ENCODE measurements around the gene SEZ6L2.

SEZ6L2 gene

DNA sequence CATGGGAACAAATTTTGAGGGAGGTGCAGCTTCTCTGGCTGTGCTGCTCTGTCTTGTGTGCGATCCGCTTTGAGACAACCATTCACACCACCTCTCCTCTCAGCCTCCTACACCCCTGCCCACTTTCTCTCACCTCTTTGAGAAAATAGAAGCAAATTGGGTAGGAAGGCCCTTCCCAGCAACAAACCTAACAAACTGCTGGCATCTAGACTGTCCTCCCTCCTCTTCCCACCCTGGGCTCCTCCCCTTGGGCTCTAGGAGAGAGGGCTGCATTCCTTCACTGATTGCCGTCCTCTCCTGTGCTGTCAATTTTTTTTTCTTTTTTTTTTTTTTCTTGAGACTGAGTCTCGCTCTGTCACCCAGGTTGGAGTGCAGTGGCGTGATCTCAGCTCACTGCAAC is 49.8 kb downstream of the SEZ6L2 start:
- Mint-ChIP-seq H3K36me3 (ENCODE audit: insufficient read depth) (peaks cover 42% of the 10 kb centered on the region), H3K9me3 (no peaks in the 10 kb centered on the region), H3K27me3 (no peaks in the 10 kb centered on the region), H3K4me1 (ENCODE audit: low read depth in 2 of 2) (peaks cover 3 to 6% of the 10 kb centered on the region in 2 donors), H3K4me3 (no peak overlapping the region), H3K27ac (peak overlapping the region in 1 of 2 donors; percentile 36)
- no peak for DNase-seq
- no peak for ATAC-seq (replicated peaks)

DNA sequence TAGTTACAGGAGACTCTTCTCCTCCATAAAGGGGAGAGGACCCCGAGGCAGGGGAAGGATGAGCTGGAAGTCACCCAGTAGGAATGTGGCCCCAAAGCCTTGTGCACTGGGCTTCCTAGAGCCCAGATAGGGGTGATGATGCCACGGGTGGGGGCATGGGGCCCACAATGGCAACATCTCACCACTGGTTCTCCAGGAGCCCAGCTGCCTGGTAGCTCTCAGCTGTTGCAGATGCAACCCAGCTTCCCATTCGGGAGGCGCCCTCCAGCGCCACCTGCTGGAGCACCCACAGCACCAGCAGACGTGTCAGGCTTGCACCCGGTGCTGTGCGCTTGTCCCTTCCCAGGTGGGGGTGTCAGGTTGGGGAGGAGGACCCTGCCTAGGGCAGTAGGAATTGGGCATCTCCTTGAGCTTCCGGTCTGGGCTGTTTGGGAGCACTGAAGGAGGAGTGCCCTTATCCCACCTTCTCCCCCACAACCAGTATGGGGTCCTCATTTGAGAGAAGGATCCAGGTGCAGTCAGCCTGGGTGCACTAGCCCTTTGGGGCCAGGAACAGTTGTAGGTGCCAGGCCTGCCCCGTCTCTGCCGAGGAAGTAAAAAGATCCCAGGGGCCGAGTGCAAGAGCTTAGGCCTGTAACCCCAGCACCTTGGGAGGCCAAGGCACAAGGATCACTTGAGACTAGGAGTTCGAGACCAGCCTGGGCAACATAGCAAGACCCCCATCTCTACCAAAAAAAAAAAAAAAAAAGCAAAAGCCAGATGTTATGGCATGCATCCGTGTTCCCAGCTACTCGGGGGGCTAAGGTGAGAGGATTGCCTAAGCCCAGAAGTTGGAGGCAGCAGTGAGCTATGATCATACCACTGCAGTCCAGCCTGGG is 50.7 kb downstream of the SEZ6L2 start:
- peak overlapping the region; percentile 36 to 78 for H3K27ac Mint-ChIP-seq

DNA sequence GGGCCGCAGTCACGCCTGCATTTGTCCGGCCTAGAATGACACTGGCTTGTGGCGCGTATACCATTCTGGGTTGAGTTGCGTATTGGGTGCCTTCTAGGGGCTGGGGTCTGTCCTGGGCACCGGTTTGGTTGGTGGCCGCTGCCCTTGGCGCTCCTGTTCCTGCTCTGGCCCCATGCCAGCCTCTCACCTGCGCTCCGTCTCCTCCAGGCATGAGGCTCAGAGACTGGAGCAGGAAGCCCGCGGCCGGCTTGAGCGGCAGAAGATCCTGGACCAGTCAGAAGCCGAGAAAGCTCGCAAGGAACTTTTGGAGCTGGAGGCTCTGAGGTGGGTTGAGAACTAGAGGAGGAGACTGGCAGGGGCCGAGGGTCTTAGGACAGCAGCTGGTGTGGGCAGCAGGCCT is 53.7 kb downstream of the SEZ6L2 start:
- H3K36me3 Mint-ChIP-seq (ENCODE audit: insufficient read depth): peaks cover 60% of the 10 kb centered on the region
- ATAC-seq (replicated peaks): no peak
- peak overlapping the region; percentile 2 to 53 for H3K27ac Mint-ChIP-seq

More for the DNA sequence above, 50.7 kb downstream of the SEZ6L2 start:
- H3K36me3 Mint-ChIP-seq (ENCODE audit: insufficient read depth): peaks cover 39% of the 10 kb centered on the region
- no peaks in the 10 kb centered on the region for H3K9me3 Mint-ChIP-seq
- ATAC-seq (replicated peaks): peak; percentile 98
- no peaks in the 10 kb centered on the region for H3K27me3 Mint-ChIP-seq
- no peak overlapping the region for H3K4me3 Mint-ChIP-seq
- peak; percentile 75 to 78 (median 76) for DNase-seq
- peaks cover 3 to 6% of the 10 kb centered on the region in 2 donors for H3K4me1 Mint-ChIP-seq (ENCODE audit: low read depth in 2 of 2)

DNA sequence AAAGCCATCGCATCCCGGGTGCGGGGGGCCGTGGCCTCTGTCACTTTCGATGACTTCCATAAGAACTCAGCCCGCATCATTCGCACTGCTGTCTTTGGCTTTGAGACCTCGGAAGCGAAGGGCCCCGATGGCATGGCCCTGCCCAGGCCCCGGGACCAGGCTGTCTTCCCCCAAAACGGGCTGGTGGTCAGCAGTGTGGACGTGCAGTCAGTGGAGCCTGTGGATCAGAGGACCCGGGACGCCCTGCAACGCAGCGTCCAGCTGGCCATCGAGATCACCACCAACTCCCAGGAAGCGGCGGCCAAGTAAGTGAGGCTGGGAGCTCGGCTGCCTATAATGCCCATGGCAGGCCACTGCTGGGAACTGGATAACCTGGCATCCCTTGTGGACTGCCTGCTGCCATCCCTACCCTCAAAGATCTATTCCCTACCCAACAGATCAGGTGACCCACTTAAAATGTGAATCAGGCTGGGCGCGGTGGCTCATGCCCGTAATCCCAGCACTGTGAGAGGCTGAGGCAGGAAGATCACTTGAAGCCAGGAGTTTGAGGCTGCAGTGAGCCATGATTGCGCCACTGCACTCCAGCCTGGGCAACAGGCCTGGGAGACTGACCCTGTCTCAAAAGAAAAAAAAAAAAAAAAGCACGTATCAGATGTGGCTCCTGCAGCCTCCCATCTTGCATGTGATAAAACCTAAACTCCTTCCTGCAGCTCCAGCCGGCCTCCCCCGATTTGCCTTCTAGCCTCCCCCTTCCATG is 54.6 kb downstream of the SEZ6L2 start:
- H3K4me1 Mint-ChIP-seq (ENCODE audit: low read depth in 2 of 2): peaks cover 3 to 6% of the 10 kb centered on the region in 2 donors
- peak overlapping the region in 1 of 2 donors; percentile 2 for H3K4me3 Mint-ChIP-seq
- ATAC-seq (replicated peaks) (no peak), DNase-seq (no peak)
- no peaks in the 10 kb centered on the region for H3K27me3 Mint-ChIP-seq
- no peaks in the 10 kb centered on the region for H3K9me3 Mint-ChIP-seq
- H3K36me3 Mint-ChIP-seq (ENCODE audit: insufficient read depth): peaks cover 68% of the 10 kb centered on the region
- H3K27ac Mint-ChIP-seq: peak overlapping the region in 1 of 2 donors; percentile 53

More for the DNA sequence above, 53.7 kb downstream of the SEZ6L2 start:
- Mint-ChIP-seq H3K9me3 (no peaks in the 10 kb centered on the region), H3K4me3 (peak overlapping the region in 1 of 2 donors; percentile 2), H3K27me3 (no peaks in the 10 kb centered on the region), H3K4me1 (ENCODE audit: low read depth in 2 of 2) (peaks cover 3 to 6% of the 10 kb centered on the region in 2 donors)
- no peak for DNase-seq

DNA sequence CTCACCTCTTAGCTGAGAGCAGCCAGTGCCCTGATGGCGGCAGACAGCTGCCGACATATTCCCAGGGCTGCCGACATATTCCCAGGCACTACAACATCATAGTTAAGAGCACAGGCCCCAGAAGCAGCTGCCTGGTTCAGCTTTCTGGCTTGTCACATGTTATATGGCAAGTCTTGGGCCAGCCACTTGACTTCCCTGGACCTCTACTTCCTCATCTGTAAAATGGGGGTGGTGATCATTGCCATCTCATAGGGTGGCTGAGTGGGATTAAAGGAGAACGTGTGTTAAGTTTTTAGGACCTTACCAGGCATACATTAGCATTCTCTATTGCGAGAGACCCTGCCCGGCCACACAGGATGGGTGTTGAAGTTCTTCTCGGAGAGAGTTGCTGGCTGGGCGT is 55.4 kb downstream of the SEZ6L2 start:
- Mint-ChIP-seq H3K27ac (no peak overlapping the region), H3K4me1 (ENCODE audit: low read depth in 2 of 2) (peaks cover 3 to 6% of the 10 kb centered on the region in 2 donors), H3K36me3 (ENCODE audit: insufficient read depth) (peaks cover 67% of the 10 kb centered on the region), H3K9me3 (no peaks in the 10 kb centered on the region), H3K4me3 (no peak overlapping the region), H3K27me3 (no peaks in the 10 kb centered on the region)
- ATAC-seq (replicated peaks) (no peak), DNase-seq (no peak)

DNA sequence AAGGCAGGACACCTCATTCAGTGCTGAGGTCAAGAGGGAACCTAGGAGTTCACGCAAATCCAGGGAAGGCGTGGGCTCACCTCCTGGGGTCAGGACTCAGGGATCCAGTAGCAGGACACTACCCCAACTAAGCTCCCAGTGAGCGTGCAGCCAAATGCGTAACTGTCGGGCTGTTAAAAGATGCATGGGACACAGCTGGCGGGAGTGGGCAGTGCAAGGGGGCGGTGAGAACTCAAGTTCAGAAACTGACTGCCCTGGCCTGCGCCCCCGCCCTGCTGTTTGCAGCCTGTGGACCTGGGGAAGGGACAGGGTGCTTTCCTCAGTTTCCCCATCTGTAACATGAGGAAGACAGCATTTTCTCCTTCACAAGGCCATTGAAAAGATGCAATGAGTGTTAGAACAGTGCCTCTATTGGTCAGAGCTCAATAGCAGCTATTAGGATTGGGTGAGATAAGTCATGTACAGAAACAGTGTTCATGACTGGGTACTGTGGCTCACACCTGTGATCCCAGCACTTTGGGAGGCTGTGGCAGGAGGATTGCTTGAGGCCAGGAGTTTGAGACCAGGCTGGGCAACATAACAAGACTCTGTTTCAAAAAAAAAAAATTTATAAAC is 56.5 kb downstream of the SEZ6L2 start:
- DNase-seq (no peak), ATAC-seq (replicated peaks) (no peak)
- H3K9me3 Mint-ChIP-seq: no peaks in the 10 kb centered on the region
- no peak overlapping the region for H3K4me3 Mint-ChIP-seq
- peaks cover 0 to 4% of the 10 kb centered on the region in 2 donors for H3K4me1 Mint-ChIP-seq (ENCODE audit: low read depth in 2 of 2)
- H3K27ac Mint-ChIP-seq: no peak overlapping the region
- peaks cover 60% of the 10 kb centered on the region for H3K36me3 Mint-ChIP-seq (ENCODE audit: insufficient read depth)
- H3K27me3 Mint-ChIP-seq: no peaks in the 10 kb centered on the region

DNA sequence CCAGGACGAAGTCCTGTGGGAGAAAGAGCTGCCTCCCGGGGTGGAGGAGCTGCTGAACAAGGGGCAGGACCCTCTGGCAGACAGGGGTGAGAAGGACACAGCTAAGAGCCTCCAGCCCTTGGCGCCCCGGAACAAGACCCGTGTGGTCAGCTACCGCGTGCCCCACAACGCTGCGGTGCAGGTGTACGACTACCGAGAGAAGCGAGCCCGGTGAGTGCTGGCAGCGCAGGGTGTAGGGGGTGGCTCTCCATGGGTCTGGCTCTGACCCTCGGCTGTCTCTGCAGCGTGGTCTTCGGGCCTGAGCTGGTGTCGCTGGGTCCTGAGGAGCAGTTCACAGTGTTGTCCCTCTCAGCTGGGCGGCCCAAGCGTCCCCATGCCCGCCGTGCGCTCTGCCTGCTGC is 57.7 kb downstream of the SEZ6L2 start:
- Mint-ChIP-seq H3K36me3 (ENCODE audit: insufficient read depth) (peaks cover 58% of the 10 kb centered on the region), H3K9me3 (no peaks in the 10 kb centered on the region), H3K4me3 (no peak overlapping the region), H3K27ac (peak overlapping the region in 1 of 2 donors; percentile 33), H3K27me3 (no peaks in the 10 kb centered on the region), H3K4me1 (ENCODE audit: low read depth in 2 of 2) (peaks cover 0 to 5% of the 10 kb centered on the region in 2 donors)
- no peak for ATAC-seq (replicated peaks)
- no peak for DNase-seq

DNA sequence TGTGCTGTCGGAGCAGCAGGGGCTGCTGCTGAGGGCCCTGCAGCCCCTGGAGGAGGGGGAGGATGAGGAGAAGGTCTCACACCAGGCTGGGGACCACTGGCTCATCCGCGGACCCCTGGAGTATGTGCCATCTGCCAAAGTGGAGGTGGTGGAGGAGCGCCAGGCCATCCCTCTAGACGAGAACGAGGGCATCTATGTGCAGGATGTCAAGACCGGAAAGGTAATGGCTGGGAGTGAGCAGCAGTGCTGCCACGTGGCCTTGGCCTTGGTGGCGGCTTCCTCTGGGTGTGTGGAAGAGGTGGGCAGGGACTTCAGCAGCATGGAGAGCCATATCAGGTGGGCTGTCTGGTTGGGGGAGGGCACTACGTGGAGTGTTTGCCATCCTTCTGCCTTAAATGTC is 59.1 kb downstream of the SEZ6L2 start:
- Mint-ChIP-seq H3K27ac (peak overlapping the region in 1 of 2 donors; percentile 33), H3K4me1 (ENCODE audit: low read depth in 2 of 2) (peaks cover 0 to 3% of the 10 kb centered on the region in 2 donors), H3K36me3 (ENCODE audit: insufficient read depth) (peaks cover 60% of the 10 kb centered on the region), H3K9me3 (no peaks in the 10 kb centered on the region), H3K27me3 (no peaks in the 10 kb centered on the region), H3K4me3 (no peak overlapping the region)
- no peak for ATAC-seq (replicated peaks)
- DNase-seq: no peak

DNA sequence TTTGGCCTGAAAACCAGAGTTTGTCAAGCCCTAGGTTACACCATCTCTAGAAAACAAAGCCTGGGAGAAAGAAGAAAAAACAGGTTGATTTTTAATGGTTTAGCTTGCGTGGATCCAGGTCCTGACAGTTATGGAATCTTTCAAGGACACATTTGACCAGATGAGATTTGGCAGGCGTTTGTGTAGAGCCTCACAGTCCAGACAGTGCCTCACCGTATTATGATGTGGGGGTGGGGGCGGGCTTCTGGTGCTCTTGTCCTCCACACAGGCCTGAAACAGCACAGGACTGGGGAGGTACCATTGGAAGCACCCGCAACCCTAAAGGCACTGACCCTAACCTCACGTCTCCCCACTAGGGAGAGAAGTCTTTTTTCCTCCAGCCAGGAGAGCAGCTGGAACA is 59.5 kb downstream of the SEZ6L2 start:
- ATAC-seq (replicated peaks) (no peak), DNase-seq (no peak)
- no peak overlapping the region for H3K4me3 Mint-ChIP-seq
- peaks cover 0 to 1% of the 10 kb centered on the region in 2 donors for H3K4me1 Mint-ChIP-seq (ENCODE audit: low read depth in 2 of 2)
- H3K27ac Mint-ChIP-seq: no peak overlapping the region
- H3K36me3 Mint-ChIP-seq (ENCODE audit: insufficient read depth): peaks cover 64% of the 10 kb centered on the region
- no peaks in the 10 kb centered on the region for H3K27me3 Mint-ChIP-seq
- H3K9me3 Mint-ChIP-seq: no peaks in the 10 kb centered on the region

DNA sequence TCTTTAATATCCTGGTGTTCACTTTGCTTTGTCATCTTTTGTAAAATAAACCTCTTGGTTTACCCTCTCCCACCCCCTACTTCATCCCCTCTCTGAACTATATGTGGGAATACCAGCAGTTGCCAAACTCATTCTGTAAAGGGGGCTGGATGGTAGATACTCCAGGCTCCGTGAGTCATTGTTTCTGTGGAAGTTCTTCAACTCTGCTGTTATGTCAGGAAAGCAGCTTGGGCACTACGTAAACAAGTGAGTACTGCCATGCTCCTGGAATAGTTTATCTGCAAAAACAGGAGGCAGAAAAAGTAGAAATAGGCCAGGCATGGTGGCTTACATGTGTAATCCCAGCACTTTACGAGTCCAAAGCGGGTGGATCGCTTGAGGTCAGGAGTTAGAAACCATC is 61.5 kb downstream of the SEZ6L2 start:
- Mint-ChIP-seq H3K9me3 (no peaks in the 10 kb centered on the region), H3K36me3 (ENCODE audit: insufficient read depth) (peaks cover 79% of the 10 kb centered on the region), H3K4me1 (ENCODE audit: low read depth in 2 of 2) (peaks cover 0 to 1% of the 10 kb centered on the region in 2 donors), H3K27ac (peak overlapping the region in 1 of 2 donors; percentile 41), H3K4me3 (no peak overlapping the region), H3K27me3 (no peaks in the 10 kb centered on the region)
- no peak for ATAC-seq (replicated peaks)
- no peak for DNase-seq

DNA sequence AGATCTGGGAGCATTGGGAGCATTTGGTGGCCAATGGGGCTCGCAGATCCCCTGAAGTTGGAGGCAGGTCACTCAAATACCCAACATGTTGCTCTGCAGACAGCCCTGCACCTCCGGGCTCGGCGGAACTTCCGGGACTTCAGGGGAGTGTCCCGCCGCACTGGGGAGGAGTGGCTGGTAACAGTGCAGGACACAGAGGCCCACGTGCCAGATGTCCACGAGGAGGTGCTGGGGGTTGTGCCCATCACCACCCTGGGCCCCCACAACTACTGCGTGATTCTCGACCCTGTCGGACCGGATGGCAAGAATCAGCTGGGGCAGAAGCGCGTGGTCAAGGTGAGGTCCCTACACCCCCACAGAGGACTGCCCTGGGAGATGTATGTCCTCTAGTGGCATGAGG is 62.7 kb downstream of the SEZ6L2 start:
- Mint-ChIP-seq H3K4me3 (no peak overlapping the region), H3K36me3 (ENCODE audit: insufficient read depth) (peaks cover 83% of the 10 kb centered on the region), H3K27ac (no peak overlapping the region), H3K9me3 (no peaks in the 10 kb centered on the region), H3K4me1 (ENCODE audit: low read depth in 2 of 2) (peaks cover 0 to 1% of the 10 kb centered on the region in 2 donors), H3K27me3 (no peaks in the 10 kb centered on the region)
- DNase-seq (no peak), ATAC-seq (replicated peaks) (no peak)

DNA sequence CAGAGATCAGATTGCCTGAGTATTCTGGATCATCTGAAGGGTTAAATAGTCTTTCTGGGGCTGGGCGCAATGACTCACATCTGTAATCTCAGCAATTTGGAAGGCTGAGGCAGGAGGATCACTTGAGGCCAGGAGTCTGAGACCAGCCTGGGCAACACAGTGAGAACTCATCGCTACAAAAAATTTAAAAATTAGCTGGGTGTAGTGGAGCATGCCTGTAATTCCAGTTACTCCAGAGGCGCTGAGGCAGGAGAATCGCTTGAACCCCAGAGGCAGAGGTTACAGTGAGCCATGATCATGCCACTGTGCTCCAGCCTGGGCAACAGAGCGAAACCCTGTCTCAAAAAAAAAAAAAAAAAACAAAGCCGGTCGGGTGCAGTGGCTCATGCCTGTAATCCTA is 63.4 kb downstream of the SEZ6L2 start:
- Mint-ChIP-seq H3K4me1 (ENCODE audit: low read depth in 2 of 2) (peaks cover 1 to 3% of the 10 kb centered on the region in 2 donors), H3K27ac (no peak overlapping the region), H3K36me3 (ENCODE audit: insufficient read depth) (peaks cover 83% of the 10 kb centered on the region), H3K9me3 (no peaks in the 10 kb centered on the region), H3K27me3 (no peaks in the 10 kb centered on the region), H3K4me3 (no peak overlapping the region)
- DNase-seq: no peak
- no peak for ATAC-seq (replicated peaks)

DNA sequence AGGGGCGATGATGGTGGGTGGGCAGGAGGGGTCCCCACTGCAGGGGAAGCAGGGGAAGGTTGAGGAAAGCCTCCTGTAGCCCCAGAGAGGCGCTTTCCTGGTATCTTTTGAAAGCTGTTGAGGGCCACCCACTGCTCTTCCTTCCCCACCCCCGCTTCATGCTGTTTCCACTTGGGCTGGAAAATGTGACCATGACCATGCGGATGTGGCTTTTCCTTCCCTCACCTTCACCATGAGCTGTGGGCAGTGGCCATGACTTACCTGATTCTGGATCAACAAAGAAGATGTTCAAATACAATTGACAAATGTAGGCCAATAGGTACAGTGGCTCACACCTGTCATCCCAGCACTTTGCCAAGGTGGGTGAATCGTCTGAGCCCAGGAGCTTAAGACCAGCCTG is 65.3 kb downstream of the SEZ6L2 start:
- ATAC-seq (replicated peaks) (no peak), DNase-seq (no peak)
- Mint-ChIP-seq H3K4me3 (no peak overlapping the region), H3K27me3 (no peaks in the 10 kb centered on the region), H3K9me3 (no peaks in the 10 kb centered on the region), H3K27ac (no peak overlapping the region), H3K36me3 (ENCODE audit: insufficient read depth) (peaks cover 67% of the 10 kb centered on the region), H3K4me1 (ENCODE audit: low read depth in 2 of 2) (peaks cover 6 to 15% of the 10 kb centered on the region in 2 donors)
